GM19035 (cell line): ENCODE results near the gene PHACTR3.

Experiments
- ATAC-seq: cut with Tn5 transposase; IDR thresholded peaks from one replicate; pipeline ENCODE4 v1.9.1; 2021; ENCODE audit not compliant: unreplicated experiment

Gene PHACTR3

GRCh38 chr20:59785986-59786795 is 181.9 kb downstream of the PHACTR3 start:
- no peak for ATAC-seq

- ATAC-seq, result no peak
These were observed 182.6 kb downstream of the PHACTR3 start for GRCh38 chr20:59786801-59787537.

- ATAC-seq, result no peak
These were observed 183.2 kb downstream of the PHACTR3 start for GRCh38 chr20:59787538-59787890.

- no peak for ATAC-seq
These were observed 183.9 kb downstream of the PHACTR3 start for GRCh38 chr20:59788196-59788735.

- no peak for ATAC-seq
These were observed 184.6 kb downstream of the PHACTR3 start for GRCh38 chr20:59788811-59789397.

GRCh38 chr20:59789686-59790085 is 185.3 kb downstream of the PHACTR3 start:
- no peak for ATAC-seq

GRCh38 chr20:59790346-59790745 is 186.0 kb downstream of the PHACTR3 start:
- ATAC-seq, result no peak

GRCh38 chr20:59792300-59792699 is 188.0 kb downstream of the PHACTR3 start:
- ATAC-seq, result no peak

- ATAC-seq, result no peak
These were observed 190.2 kb downstream of the PHACTR3 start for GRCh38 chr20:59794555-59794954.

- no peak for ATAC-seq
These were observed 196.0 kb downstream of the PHACTR3 start for GRCh38 chr20:59800309-59800708.

GRCh38 chr20:59802018-59802417 is 197.7 kb downstream of the PHACTR3 start:
- no peak for ATAC-seq

GRCh38 chr20:59802471-59803221 is 198.3 kb downstream of the PHACTR3 start:
- no peak for ATAC-seq

GRCh38 chr20:59804347-59804746 is 200.0 kb downstream of the PHACTR3 start:
- ATAC-seq, result no peak

- ATAC-seq, result no peak
These were observed 200.7 kb downstream of the PHACTR3 start for GRCh38 chr20:59804871-59805665.

- no peak for ATAC-seq
These were observed 201.6 kb downstream of the PHACTR3 start for GRCh38 chr20:59805786-59806577.

GRCh38 chr20:59806578-59806975 is 202.2 kb downstream of the PHACTR3 start:
- ATAC-seq, result no peak

GRCh38 chr20:59807909-59808728 is 203.8 kb downstream of the PHACTR3 start:
- no peak for ATAC-seq

GRCh38 chr20:59808729-59809381 is 204.5 kb downstream of the PHACTR3 start:
- ATAC-seq, result no peak
